Ovary (tissue), 9 donors: ENCODE results near the gene SS18L1. TPM values are rescaled to one million over a fixed set of nuclear protein-coding genes. Genes with fewer than 3 reads are reported as not detected.

Source experiments
- DNase-seq, 5 donors: peaks; one replicate each; pipeline ENCODE4 v3.0.0-alpha.2; 2019 to 2020
- H3K27ac ChIP-seq, 2 donors: fragments of 200-600 bp; one replicate each; pipeline versions ENCODE4 v1.5.1 to v1.8.0; 2019 to 2022
- H3K27me3 ChIP-seq: fragments of 200-600 bp; one replicate; pipeline ENCODE4 v1.8.0; 2022
- H3K36me3 ChIP-seq: fragments of 200-600 bp; sonication (generic); one replicate; pipeline ENCODE4 v1.5.1; 2019
- H3K4me1 ChIP-seq: one replicate; pipeline ENCODE4 v1.8.1; 2013; ENCODE audit warnings: mild to moderate bottlenecking, moderate library complexity; ENCODE audit not compliant: insufficient read depth
- H3K4me3 ChIP-seq: fragments of 200-600 bp; sonication (generic); one replicate; pipeline ENCODE4 v1.5.1; 2017
- H3K9me3 ChIP-seq, 2 donors: fragments of 200-600 bp in 1 of 2; sonication (generic) in 1 of 2; one replicate each; pipeline versions ENCODE4 v1.5.1 to v1.8.1; 2013 to 2019; ENCODE audit warnings: mild to moderate bottlenecking in 1 of 2, moderate library complexity in 1 of 2
- CTCF ChIP-seq, 3 donors: fragments of 450-650 bp in 2 of 3; fragments of 200-600 bp in 1 of 3; IDR thresholded peaks; one replicate each; pipeline versions ENCODE4 v1.5.1 to v1.8.0; 2016 to 2022; ENCODE audit warnings: antibody characterized with exemption in 3 of 3, mild to moderate bottlenecking in 1 of 3
- EP300 ChIP-seq: sonication (generic); formaldehyde crosslinking; IDR thresholded peaks from one replicate; pipeline ENCODE4 v1.6.1; 2017; ENCODE audit warnings: antibody characterized with exemption
- POLR2A ChIP-seq: fragments of 450-650 bp; IDR thresholded peaks from one replicate; pipeline ENCODE4 v1.6.1; 2017; ENCODE audit warnings: antibody characterized with exemption, mild to moderate bottlenecking, moderate library complexity
- WGBS, 3 donors: extraction: QIAGEN DNeasy Blood & Tissue Kit in 1 of 3; methylation state at CpG; one replicate each; pipeline versions ENCODE4 v1.1.5 to v1.1.7; 2013 to 2017; 5-methylcytosine and 5-hydroxymethylcytosine counted together
- intact Hi-C, 4 donors: fragments of 100-400 bp; cut with DNase I; formaldehyde crosslinking; loops; one replicate each; pipeline versions ENCODE4 v1.11.0 to v1.15.1; 2022 to 2023
- polyA plus RNA-seq, 2 donors: library from polyadenylated mRNA; stranded (reverse); fragments of 200-250 nt in 1 of 2; fragments of 350-450 nt in 1 of 2; fragmentation: Illumina TruSeq in 1 of 2; extraction: RNeasy Lipid Tissue Mini Kit (QIAGEN cat#74804) in 1 of 2; gene quantifications; one replicate each; pipeline ENCODE4 v1.2.3, GENCODE V29; 2013 to 2014
- total RNA-seq, 7 donors: library from RNA; depleted of rRNA in 2 of 7; stranded (reverse); fragments of >200 nt in 2 of 7; fragmentation: NEBNext Ultra II Directional in 3 of 7; extraction: Animal tissue kit (Norgen Biotek cat#: 25700) in 3 of 7; gene quantifications; one replicate each; pipeline versions ENCODE4 v1.1.0 to v1.2.4, GENCODE V29; 2016 to 2023
- donor health status: DM: no; HTN: no; CAD: no; lungs with moderate emphysema.
- donor health status: DM: no; HTN: no; CAD: no.
- donor health status: Bipolar disorder and iron deficiency.
- donor health status: DM: yes; HTN: yes; CAD: no.
- donor health status: DM: no; HTN: no; CAD: no.
- donor health status: DM: yes; HTN: yes; CAD: no.

Gene SS18L1
- total and polyA plus RNA-seq, 9 donors, result 7.7 to 14.3 (median 12.4) TPM

- Histone ChIP-seq H3K4me1 (peaks cover 6% of the 10 kb centered on the region), H3K4me3 (no peak overlapping the region), H3K27me3 (no peaks in the 10 kb centered on the region), H3K36me3 (no peaks in the 10 kb centered on the region), H3K9me3 (no peaks in the 10 kb centered on the region), H3K27ac (no peak overlapping the region)
- TF ChIP-seq POLR2A, result no peak
- no peak for TF ChIP-seq EP300
- TF ChIP-seq CTCF (IDR thresholded peaks at IDR 0.05), result no peak
- DNase-seq, result no peak
- intact Hi-C loops, result loop anchor here in 1 of 4 donors (5.0 kb wide), 1 partner anchor 144 kb away; no protein-coding TSS in a partner anchor
- 80 to 87% (median 84%) methylated on average over 3 of the region's 3 CpGs for WGBS, 3 donors
Measured at GRCh38 chr20:62156254-62156556, 12.6 kb downstream of the SS18L1 start.

GRCh38 chr20:62156592-62157386 lies 13.2 kb downstream of the SS18L1 start:
- Histone ChIP-seq H3K4me3 (no peak overlapping the region), H3K27ac (no peak overlapping the region), H3K27me3 (no peaks in the 10 kb centered on the region), H3K9me3 (no peaks in the 10 kb centered on the region), H3K36me3 (no peaks in the 10 kb centered on the region), H3K4me1 (peaks cover 6% of the 10 kb centered on the region)
- WGBS, 3 donors, result 40 to 44% (median 42%) methylated on average over 23 to 24 of the region's 24 CpGs
- peak; percentile 48 to 76 (median 67) for DNase-seq
- intact Hi-C loops, result loop anchor here in 1 of 4 donors (5.0 kb wide), 1 partner anchor 144 kb away; no protein-coding TSS in a partner anchor
- TF ChIP-seq POLR2A, result no peak
- no peak for TF ChIP-seq EP300
- peak; percentile 35 to 51 (median 43) for TF ChIP-seq CTCF (IDR thresholded peaks at IDR 0.05)

- DNase-seq, result no peak
- TF ChIP-seq POLR2A (no peak), CTCF (IDR thresholded peaks at IDR 0.05) (no peak), EP300 (no peak)
- no peaks in the 10 kb centered on the region for H3K27me3 ChIP-seq
- no peaks in the 10 kb centered on the region for H3K9me3 ChIP-seq
- H3K4me3 ChIP-seq, result no peak overlapping the region
- intact Hi-C loops, result loop anchor here in 1 of 4 donors (5.0 kb wide), 1 partner anchor 145 kb away; no protein-coding TSS in a partner anchor
- H3K4me1 ChIP-seq, result peaks cover 5% of the 10 kb centered on the region
- WGBS, 3 donors, result 85 to 88% (median 87%) methylated on average over 22 to 25 of the region's 25 CpGs
- no peak overlapping the region for H3K27ac ChIP-seq
- H3K36me3 ChIP-seq, result no peaks in the 10 kb centered on the region
Measured at GRCh38 chr20:62157387-62158087, 14.0 kb downstream of the SS18L1 start.

GRCh38 chr20:62158088-62158400 lies 14.5 kb downstream of the SS18L1 start:
- WGBS, 3 donors, result 95 to 96% (median 96%) methylated on average over 12 of the region's 12 CpGs
- no peak for TF ChIP-seq EP300
- intact Hi-C loops, result loop anchor here in 1 of 4 donors (5.0 kb wide), 1 partner anchor 146 kb away; no protein-coding TSS in a partner anchor
- no peak overlapping the region for H3K27ac ChIP-seq
- no peaks in the 10 kb centered on the region for H3K36me3 ChIP-seq
- H3K27me3 ChIP-seq, result no peaks in the 10 kb centered on the region
- no peak for DNase-seq
- H3K4me1 ChIP-seq, result peaks cover 5% of the 10 kb centered on the region
- no peaks in the 10 kb centered on the region for H3K9me3 ChIP-seq
- H3K4me3 ChIP-seq, result no peak overlapping the region
